ENCODE measurements around the gene ESRRB.

DNA sequence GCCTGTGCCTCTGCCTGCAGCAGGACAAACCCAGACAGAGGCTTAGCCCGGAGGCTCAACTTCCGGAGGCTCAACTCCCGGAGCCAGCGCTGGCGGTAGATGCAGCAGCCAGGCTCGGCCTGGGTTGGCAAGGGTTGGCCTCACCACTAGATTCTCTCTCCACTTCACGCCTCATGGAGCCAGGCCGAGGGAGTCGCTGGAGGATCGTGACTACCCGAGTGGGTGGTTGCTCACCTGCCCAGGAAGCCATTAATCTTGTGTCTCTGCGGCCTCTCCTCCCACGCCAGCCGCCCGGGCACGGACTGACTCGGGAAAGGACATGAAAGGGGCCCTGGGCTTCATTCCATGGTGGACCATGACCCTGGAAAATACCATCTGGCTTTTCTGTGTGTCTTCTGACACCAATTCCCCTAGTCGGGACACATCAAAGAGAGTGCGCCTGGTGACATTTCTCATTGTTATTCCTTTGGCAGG is 20.8 kb downstream of the ESRRB start:
- TF ChIP-seq EP300 (IDR thresholded peaks at IDR 0.05; ENCODE audit: low read depth) (no peak), CTCF (IDR thresholded peaks at IDR 0.05) (no peak), POLR2AphosphoS5 (IDR thresholded peaks at IDR 0.05) (no peak), POLR2A (IDR thresholded peaks at IDR 0.05) (no peak)

All from transverse colon (tissue), 4 donors.